C4-2B (cell line): ENCODE measurements around the gene PLPPR2.

ENCODE experiments used
- CTCF ChIP-seq: fragments of 450-650 bp; conservative IDR thresholded peaks from 2 replicates; pipeline ENCODE4 v1.5.1; 2017; ENCODE audit warnings: mild to moderate bottlenecking
- ZFX ChIP-seq: fragments of 450-650 bp; IDR thresholded peaks from 2 replicates; pipeline ENCODE4 v1.6.1; 2017

GRCh38 chr19:11410682-11411081 lies 55.5 kb downstream of the PLPPR2 start:
- TF ChIP-seq CTCF = no peak
- TF ChIP-seq ZFX = no peak
